ENCODE data around the gene ANKRD55. TPM values are rescaled to one million over a fixed set of nuclear protein-coding genes. Genes with fewer than 3 reads are reported as not detected.
"Not testable (repeated sequence)": the region's sequence is repeated elsewhere in the genome, so short reads cannot be mapped to it uniquely, and the experiment has no call there.

The ANKRD55 gene
- polyA plus RNA-seq, 4 donors: 0.75 to 1.8 (median 1.2) TPM

DNA sequence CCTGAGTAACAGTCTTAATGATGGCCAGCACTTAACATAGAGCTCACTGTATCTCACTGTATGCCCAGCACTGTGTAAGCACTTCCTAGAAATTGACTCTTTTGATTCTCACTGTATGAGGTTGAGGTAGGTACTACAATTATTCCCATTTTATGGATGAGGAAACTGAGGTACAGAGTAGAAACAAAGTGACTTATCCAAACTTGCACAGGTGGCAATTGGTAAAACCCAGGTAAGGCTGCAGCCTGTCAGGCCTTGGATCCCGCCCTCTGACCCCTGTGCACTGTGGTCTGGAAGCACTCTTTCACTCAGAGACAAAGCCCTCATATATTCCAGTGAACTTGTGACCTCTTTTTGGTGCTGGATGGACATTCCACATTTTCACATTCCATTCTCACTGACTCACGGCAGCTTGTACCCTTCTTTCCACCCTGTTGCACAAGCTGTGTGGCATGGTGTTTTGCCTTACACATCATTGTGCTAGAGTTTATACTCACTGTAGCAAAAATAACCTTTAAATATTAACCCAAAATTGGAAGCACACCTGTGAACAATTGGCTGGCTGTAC is 21.7 kb downstream of the ANKRD55 start:
- no peak for DNase-seq (ENCODE audit: low read depth in 4 of 4, low spot score in 3 of 4)

DNA sequence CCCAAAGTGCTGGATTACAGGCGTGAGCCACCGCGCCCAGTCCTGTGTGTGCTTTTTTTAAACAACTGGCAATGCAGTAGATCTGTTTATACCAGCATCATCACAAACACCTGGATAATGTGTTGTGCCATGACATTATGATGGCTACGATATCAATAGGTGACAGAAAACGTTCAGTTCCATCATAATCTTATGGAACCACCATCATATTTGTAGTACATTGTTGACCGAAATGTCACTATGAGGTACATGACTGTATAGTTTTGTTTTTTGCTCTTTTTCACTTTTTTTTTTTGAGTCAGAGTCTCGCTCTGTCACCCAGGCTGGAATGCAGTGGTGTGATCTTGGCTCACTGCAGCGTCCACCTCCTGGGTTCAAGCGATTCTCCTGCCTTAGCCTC is 24.4 kb downstream of the ANKRD55 start:
- DNase-seq (ENCODE audit: low read depth in 4 of 4, low spot score in 3 of 4): no peak

DNA sequence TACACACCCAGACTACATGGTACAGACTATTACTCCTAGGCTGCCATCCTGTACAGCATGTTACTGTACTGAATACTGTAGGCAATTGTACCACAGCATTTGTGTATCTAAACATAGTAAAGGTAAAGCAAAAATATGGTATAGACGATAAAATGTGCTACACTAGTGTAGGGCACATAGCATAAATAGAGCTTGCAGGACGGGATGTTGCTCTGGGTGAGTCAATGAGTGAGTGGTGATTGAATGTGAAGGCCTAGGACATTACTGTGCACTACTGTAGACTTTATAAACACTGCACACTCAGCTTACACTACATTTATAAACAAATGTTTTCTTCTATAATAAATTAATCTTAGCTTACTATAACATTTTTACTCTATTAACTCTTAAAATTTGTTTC is 25.6 kb downstream of the ANKRD55 start:
- DNase-seq (ENCODE audit: low read depth in 4 of 4, low spot score in 3 of 4): no peak

- no peak for DNase-seq (ENCODE audit: low read depth in 4 of 4, low spot score in 3 of 4)
Measured at GRCh38 chr5:56206126-56206910, 26.8 kb downstream of the ANKRD55 start.

DNA sequence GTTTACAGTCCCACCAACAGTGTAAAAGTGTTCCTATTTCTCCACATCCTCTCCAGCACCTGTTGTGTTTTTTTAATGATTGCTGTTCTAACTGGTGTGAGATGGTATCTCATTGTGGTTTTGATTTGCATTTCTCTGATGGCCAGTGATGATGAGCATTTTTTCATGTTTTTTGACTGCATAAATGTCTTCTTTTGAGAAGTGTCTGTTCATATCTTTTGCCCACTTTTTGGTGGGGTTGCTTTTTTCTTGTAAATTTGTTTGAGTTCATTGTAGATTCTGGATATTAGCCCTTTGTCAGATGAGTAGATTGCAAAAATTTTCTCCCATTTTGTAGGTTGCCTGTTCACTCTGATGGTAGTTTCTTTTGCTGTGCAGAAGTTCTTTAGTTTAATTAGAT is 29.2 kb downstream of the ANKRD55 start:
- not testable (repeated sequence) for DNase-seq (ENCODE audit: low read depth in 4 of 4, low spot score in 3 of 4)

DNA sequence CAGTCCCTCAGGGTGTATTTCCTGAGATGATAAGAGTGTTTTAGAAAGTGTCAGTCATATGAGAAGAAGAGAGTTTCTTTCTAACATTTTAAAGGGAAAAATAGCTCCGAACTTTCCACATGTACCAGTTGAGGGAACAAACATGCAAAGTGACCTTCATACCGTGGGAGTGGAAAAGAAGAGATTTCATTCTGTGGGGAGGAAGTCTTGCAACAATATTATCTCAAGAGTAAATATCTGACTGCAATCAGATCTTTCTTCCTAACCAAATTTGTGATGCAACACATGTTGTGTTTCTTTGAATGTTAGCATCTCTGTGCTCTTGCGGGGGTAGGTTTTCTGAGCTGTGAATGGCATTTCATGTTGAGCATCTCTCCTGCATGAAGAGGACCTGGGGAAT is 30.6 kb downstream of the ANKRD55 start:
- no peak for DNase-seq (ENCODE audit: low read depth in 4 of 4, low spot score in 3 of 4)

DNA sequence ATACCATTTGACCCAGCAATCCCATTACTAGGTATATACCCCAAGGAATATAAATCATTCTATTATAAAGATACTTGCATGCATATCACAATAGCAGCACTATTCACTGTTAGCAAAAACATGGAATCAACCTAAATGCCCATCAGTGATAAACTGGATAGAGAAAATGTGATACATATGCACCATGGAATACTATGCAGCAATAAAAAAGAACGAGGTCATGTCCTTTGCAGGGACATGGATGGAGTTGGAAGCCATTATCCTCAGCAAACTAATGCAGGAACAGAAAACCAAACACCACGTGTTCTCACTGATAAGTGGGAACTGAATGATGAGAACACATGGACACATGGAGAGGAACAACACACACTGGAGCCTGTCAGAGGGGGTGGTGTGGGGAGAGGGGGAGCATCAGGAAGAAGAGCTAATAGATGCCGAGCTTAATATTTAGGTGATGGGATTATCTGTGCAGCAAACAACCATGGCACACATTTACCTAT is 31.3 kb downstream of the ANKRD55 start:
- DNase-seq (ENCODE audit: low read depth in 4 of 4, low spot score in 3 of 4): not testable (repeated sequence)

- DNase-seq (ENCODE audit: low read depth in 4 of 4, low spot score in 3 of 4): peak; percentile 31 to 56 (median 51)
Measured at GRCh38 chr5:56200971-56201666, 32.0 kb downstream of the ANKRD55 start.

- no peak for DNase-seq (ENCODE audit: low read depth in 4 of 4, low spot score in 3 of 4)
Measured at GRCh38 chr5:56195016-56195415, 38.1 kb downstream of the ANKRD55 start.

DNA sequence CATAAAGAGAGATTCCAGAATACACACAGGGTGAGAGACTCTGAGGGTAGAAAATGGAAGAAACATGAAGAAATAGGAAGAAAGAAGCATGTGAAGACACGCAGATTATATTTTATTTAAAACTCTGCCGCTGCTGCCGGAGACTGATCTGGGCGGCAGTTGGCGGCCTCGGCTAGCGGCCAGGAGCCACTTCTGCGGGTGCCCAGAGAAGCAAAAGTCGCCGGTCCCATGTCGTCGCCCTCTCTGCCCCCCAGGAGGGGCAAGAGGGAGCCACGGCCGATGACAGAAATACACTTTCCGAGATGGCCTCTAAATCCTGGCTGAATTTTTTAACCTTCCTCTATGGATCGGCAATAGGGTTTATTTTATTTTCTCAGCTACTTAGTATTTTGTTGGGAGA is 40.9 kb downstream of the ANKRD55 start:
- DNase-seq (ENCODE audit: low read depth in 4 of 4, low spot score in 3 of 4): no peak

DNA sequence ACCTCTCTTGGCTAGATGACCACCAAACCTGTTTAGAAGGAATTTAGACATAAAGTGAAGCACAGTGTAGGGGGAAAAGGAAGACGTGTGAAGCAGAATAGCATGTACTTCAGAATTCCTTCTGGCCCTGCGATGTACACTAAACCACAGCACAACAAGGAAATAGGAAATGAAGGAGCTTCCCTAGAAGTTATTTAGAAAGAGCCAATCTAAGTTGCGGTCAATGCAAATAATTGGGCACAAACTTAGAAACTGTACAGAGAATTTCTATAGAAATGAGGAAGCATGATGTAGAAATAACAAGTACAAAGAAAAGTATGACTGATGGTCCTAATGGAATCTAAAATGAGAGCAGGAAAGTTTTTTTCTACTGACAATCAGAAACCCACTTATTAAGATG is 41.5 kb downstream of the ANKRD55 start:
- DNase-seq (ENCODE audit: low read depth in 4 of 4, low spot score in 3 of 4): no peak

DNA sequence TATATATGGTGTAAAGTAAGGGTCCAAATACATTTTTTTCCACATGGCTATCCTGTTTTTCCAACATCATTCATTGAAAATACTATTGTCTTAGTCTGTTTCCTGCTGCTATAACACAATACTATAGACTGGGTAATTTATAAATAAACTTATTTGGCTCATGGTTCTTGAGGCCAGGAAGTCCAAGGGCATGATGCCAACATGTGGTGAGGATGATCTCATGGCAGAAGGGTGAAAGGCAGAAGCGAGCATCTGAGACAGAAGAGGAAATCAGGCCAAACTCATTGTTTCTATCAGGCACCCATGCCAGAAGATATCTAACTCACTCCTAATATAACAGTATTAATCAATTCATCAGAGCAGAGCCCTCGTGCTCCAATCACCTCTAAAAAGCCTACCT is 42.6 kb downstream of the ANKRD55 start:
- no peak for DNase-seq (ENCODE audit: low read depth in 4 of 4, low spot score in 3 of 4)

DNA sequence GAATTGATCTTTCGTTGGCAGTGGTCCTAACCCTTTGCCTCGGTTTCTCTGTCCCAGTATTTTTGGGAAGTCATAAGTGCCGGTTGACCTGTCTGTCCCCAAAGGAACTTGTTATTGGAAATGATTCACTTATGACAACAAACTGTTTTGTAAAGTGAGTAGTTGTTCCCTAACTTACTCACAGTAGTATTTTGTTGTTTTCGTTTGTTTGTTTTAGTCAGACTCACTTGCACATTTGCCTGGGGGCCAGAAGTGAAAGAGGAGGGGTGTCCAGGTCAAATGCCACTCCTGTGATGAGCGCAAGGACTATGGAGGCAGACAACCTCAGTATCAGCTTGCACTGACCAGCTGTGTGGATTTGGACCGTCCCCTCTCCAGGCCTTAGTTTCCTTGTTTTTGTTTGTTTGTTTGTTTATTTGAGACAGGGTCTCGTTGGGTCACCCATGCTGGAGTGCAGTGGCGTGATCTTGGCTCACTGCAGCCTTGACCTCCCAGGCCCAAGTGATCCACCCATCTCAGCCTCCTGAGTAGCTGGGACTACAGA is 47.3 kb downstream of the ANKRD55 start:
- no peak for DNase-seq (ENCODE audit: low read depth in 4 of 4, low spot score in 3 of 4)

DNA sequence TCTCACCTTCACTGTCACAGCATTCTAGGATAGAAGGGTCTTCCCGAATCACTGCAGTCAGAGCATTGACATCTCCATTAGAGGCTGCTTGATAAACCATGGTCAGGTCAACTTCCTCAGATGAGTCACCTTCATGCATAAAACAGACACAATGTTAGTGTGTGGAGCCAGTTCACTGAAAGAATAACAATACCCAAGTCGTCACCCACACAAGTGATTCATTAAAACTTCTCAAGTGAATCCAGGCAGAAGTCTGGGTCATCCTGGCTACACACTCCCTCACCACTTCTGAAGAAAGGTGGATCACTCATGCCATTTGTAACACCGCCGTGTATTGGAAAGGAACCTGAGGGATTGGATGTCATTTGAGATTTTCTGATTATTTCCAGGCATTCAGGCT is 49.6 kb downstream of the ANKRD55 start:
- no peak for DNase-seq (ENCODE audit: low read depth in 4 of 4, low spot score in 3 of 4)

DNA sequence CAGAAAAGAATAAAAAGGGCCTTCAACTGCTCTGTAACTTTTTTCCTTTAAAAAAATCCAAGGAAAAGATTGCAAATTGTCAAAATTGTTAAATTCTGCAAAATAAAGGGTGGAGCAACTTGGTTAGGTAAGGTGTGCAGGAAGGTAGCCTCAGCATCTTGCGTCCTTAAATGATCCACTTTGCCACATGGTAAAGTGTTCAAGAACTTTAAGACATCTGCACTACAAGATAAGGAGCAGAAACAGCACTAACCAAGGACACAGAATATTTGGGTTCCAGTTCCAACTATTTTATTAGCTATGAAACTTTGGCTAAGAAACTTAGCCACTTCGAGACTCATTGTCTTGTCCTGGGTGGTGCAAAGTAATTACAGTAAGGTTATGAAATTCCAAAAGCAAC is 53.7 kb downstream of the ANKRD55 start:
- no peak for DNase-seq (ENCODE audit: low read depth in 4 of 4, low spot score in 3 of 4)

- DNase-seq (ENCODE audit: low read depth in 4 of 4, low spot score in 3 of 4): no peak
Measured at GRCh38 chr5:56178823-56179222, 54.3 kb downstream of the ANKRD55 start.

GRCh38 chr5:56176871-56177533 is 56.1 kb downstream of the ANKRD55 start:
- DNase-seq (ENCODE audit: low read depth in 4 of 4, low spot score in 3 of 4): no peak

DNA sequence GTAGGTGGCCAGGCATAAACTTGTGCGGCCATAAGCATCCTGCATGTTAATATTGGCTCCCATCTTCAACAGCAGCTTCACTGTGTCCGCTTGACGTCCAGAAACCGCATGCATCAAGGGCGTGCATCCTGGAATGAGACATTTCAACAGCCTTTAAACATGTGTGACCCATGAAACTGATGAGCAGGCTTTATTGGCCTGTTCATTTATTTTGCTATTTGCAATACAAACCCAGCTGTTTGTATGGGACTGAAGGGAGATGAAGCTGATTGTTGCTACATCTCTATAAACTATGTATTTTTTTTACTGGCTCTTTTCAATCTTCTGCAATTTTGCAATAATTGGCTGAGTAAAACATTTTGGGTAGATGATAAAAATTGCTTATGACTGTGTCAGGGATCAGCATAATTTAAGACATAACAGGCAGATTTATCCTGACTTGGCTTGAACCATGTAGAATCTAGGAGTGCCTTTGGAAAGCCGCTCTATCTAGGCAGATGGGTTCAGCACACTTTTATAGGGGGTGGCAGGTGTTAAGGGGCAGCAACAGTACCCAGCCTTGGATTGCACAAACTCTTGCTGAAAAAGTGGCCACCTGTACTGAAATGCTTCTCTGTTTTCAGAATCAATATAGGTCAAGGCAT is 56.9 kb downstream of the ANKRD55 start:
- DNase-seq (ENCODE audit: low read depth in 4 of 4, low spot score in 3 of 4): no peak

DNA sequence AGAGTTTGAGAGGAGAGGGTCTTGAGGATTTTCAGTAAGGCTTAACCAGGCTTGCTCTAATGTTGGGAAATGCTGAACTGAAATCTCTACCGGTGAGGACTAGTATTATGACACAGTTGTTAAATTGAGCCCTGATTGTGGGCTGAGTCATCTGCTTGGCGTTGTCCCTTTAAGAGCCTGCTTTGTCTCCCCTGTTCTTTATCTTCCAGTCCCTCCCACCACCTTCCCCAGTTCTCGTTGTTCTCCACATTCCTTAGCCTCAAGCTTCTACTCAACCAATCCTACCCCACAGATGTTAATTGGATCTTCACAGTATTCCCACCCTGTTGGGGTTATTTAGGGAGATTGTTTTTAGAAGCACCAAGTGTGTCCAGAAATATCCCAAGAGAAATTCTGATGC is 57.6 kb downstream of the ANKRD55 start:
- DNase-seq (ENCODE audit: low read depth in 4 of 4, low spot score in 3 of 4): no peak

- no peak for DNase-seq (ENCODE audit: low read depth in 4 of 4, low spot score in 3 of 4)
Measured at GRCh38 chr5:56175021-56175420, 58.1 kb downstream of the ANKRD55 start.
